ENCODE measurements around the gene AGL. TPM values are rescaled to one million over a fixed set of nuclear protein-coding genes. Genes with fewer than 3 reads are reported as not detected.

AGL gene
- total and polyA plus RNA-seq, 2 of the 13 experiments (the other 11 are each of a cell fraction or from before 2014, with no cell fraction given): 4.3 to 13.1 TPM

- TF ChIP-seq RERE (CRISPR knock-in tag; IDR thresholded peaks at IDR 0.05; ENCODE audit: low read depth) (no peak), ZNF501 (CRISPR knock-in tag; IDR thresholded peaks at IDR 0.05) (no peak), ZBTB37 (CRISPR knock-in tag; IDR thresholded peaks at IDR 0.05) (no peak), ARID5B (CRISPR knock-in tag; IDR thresholded peaks at IDR 0.05) (no peak)
Measured at GRCh38 chr1:99965646-99966375, 115.7 kb downstream of the AGL start (continued).

All from HepG2 (cell line).